Mesothelial cell of epicardium (in vitro differentiated cells): ENCODE measurements around the gene CD36. TPM values are rescaled to one million over a fixed set of nuclear protein-coding genes. Genes with fewer than 3 reads are reported as not detected.

Experiments used
- DNase-seq, 2 experiments: peaks; one replicate each; pipeline ENCODE4 v3.0.0; 2021; ENCODE audit warnings: low spot score in 2 of 2; ENCODE audit not compliant: unreplicated experiment in 2 of 2
- H3K27ac Mint-ChIP-seq: 2 replicates; pipeline ENCODE4 v1.8.0; 2021; ENCODE audit warnings: mixed read lengths
- H3K27me3 Mint-ChIP-seq: 2 replicates; pipeline ENCODE4 v1.8.0; 2021; ENCODE audit warnings: low read depth, mixed read lengths
- H3K36me3 Mint-ChIP-seq: 2 replicates; pipeline ENCODE4 v1.8.0; 2021; ENCODE audit warnings: mixed read lengths
- H3K4me1 Mint-ChIP-seq: 2 replicates; pipeline ENCODE4 v1.8.0; 2021; ENCODE audit warnings: mixed read lengths
- H3K4me3 Mint-ChIP-seq: 2 replicates; pipeline ENCODE4 v1.8.0; 2021; ENCODE audit warnings: mild to moderate bottlenecking, moderate library complexity, mixed read lengths
- H3K9me3 Mint-ChIP-seq: 2 replicates; pipeline ENCODE4 v1.8.0; 2021; ENCODE audit warnings: mixed read lengths
- total RNA-seq: library from RNA; stranded (reverse); gene quantifications from 3 replicates; pipeline ENCODE4 v1.2.1, GENCODE V29; 2021
- TF ChIP-seq, protein P1 (sequence below): fragments of 200-600 bp; sonication (generic); IDR thresholded peaks from one replicate; pipeline ENCODE4 v1.5.0; 2021; ENCODE audit warnings: antibody characterized with exemption; ENCODE audit not compliant: unreplicated experiment

CD36 gene
- total RNA-seq, 1 donor from 2014 or later: 0.34 TPM

DNA sequence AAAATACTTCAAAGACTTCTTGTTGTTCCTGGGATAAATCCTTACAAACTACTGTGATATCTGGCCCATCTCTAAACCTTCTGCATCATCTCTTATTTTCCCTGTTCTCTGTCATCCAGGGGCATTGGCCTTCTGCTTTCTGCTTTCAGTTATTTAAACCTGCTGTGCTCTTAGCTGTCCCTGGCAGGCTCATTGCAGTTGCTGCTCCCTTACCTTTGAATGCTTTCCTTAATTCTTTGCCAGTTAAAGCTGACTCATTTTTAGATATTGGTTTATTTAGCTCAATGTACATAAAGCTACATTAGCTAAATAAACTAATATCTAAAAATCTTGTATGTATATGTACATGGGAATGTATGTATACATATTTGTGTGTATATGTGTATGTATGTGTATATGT is 40.6 kb upstream of the CD36 start:
- Mint-ChIP-seq H3K4me3 (no peak overlapping the region), H3K9me3 (no peaks in the 10 kb centered on the region)

DNA sequence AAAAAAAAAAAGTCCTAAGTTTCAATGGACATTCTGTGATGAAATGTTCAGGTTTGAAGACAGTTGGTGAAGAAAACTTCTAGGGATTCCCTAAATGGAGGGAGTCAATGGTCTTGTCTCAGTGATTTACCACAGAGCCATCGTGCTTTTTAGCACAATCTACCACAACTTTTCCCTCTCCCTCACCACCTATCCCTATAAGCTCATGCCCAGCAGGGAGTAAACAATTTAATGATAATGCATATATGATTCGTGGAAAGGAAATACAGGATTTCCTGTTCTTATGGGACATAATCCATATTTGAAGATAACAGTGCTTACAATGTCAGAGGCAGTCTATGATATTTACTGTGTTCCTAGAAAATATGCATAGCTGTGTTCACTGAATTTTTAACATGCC is 38.4 kb upstream of the CD36 start:
- TF ChIP-seq, protein P1, sequence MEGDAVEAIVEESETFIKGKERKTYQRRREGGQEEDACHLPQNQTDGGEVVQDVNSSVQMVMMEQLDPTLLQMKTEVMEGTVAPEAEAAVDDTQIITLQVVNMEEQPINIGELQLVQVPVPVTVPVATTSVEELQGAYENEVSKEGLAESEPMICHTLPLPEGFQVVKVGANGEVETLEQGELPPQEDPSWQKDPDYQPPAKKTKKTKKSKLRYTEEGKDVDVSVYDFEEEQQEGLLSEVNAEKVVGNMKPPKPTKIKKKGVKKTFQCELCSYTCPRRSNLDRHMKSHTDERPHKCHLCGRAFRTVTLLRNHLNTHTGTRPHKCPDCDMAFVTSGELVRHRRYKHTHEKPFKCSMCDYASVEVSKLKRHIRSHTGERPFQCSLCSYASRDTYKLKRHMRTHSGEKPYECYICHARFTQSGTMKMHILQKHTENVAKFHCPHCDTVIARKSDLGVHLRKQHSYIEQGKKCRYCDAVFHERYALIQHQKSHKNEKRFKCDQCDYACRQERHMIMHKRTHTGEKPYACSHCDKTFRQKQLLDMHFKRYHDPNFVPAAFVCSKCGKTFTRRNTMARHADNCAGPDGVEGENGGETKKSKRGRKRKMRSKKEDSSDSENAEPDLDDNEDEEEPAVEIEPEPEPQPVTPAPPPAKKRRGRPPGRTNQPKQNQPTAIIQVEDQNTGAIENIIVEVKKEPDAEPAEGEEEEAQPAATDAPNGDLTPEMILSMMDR: no peak
- Mint-ChIP-seq H3K4me3 (no peak overlapping the region), H3K27ac (no peak overlapping the region), H3K9me3 (no peaks in the 10 kb centered on the region), H3K36me3 (no peaks in the 10 kb centered on the region), H3K4me1 (peaks cover 33% of the 10 kb centered on the region), H3K27me3 (no peaks in the 10 kb centered on the region)
- no peak for DNase-seq

More for the DNA sequence above, 40.6 kb upstream of the CD36 start:
- H3K4me1 Mint-ChIP-seq: peaks cover 36% of the 10 kb centered on the region
- TF ChIP-seq, protein P1: no peak
- H3K36me3 Mint-ChIP-seq: no peaks in the 10 kb centered on the region
- H3K27me3 Mint-ChIP-seq: no peaks in the 10 kb centered on the region
- H3K27ac Mint-ChIP-seq: no peak overlapping the region
- no peak for DNase-seq

DNA sequence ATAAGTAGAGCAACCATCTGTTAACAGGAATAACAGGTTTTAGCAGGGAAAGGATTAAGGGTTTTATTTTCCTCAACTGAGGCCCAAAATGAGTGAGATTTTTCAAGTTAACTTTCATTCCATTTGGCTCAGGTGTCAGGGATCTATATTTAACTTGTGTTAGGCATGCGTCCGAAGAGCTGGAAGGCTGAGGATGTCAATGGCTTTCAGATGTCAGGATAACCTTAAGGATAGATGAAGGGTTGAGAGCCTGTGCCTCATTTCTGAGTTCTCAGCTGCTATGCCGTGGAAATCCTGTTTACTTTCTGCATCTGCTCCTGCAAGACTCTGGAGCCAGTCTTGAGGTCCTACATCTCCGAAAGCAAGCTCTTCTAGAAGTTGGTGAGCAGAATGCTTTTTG is 36.4 kb upstream of the CD36 start:
- no peak for DNase-seq
- H3K36me3 Mint-ChIP-seq: no peaks in the 10 kb centered on the region
- peaks cover 33% of the 10 kb centered on the region for H3K4me1 Mint-ChIP-seq
- no peak overlapping the region for H3K27ac Mint-ChIP-seq
- TF ChIP-seq, protein P1: no peak
- no peaks in the 10 kb centered on the region for H3K9me3 Mint-ChIP-seq
- H3K4me3 Mint-ChIP-seq: no peak overlapping the region
- no peaks in the 10 kb centered on the region for H3K27me3 Mint-ChIP-seq

DNA sequence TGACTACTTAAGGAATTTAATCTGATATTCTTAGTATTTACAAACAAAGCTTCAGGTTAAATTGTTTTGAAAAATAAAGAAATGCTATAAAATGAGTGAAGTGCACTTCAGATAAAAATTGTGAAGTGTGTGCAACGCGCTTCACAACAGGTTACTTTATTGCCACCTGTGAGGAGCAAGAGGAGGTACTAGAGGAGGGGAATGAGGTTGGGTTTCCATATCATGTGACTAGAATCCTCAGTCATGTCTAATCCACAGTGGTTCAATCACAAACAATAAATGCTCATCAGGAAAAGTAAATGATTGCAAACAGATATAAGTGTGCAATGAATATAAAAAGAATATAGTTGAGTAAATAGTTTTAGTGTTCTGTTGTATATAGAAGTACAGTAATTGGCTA is 34.5 kb upstream of the CD36 start:
- Mint-ChIP-seq H3K4me3 (no peak overlapping the region), H3K9me3 (no peaks in the 10 kb centered on the region), H3K4me1 (peaks cover 26% of the 10 kb centered on the region), H3K36me3 (no peaks in the 10 kb centered on the region), H3K27ac (no peak overlapping the region), H3K27me3 (no peaks in the 10 kb centered on the region)
- TF ChIP-seq, protein P1: no peak
- no peak for DNase-seq

DNA sequence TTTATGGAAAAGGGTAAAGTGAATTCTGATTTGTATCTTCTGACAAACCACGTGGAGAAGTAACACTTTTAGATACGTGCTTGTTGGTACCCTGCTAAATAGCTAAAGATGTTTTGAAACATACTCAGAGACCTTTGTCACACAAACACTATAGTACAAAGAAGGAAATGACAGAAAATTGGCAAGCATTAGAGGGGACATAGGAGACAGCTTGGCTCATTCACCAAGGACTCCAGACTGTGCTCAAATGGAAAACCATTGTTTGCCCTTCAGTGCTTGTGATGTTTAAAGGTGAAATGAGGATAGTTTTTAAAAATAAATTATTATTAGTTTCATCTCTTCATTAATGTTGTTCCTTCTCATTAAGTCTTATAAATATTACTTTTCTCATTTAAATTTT is 34.0 kb upstream of the CD36 start:
- DNase-seq: no peak
- Mint-ChIP-seq H3K27ac (no peak overlapping the region), H3K27me3 (no peaks in the 10 kb centered on the region), H3K36me3 (no peaks in the 10 kb centered on the region), H3K9me3 (no peaks in the 10 kb centered on the region), H3K4me1 (peaks cover 23% of the 10 kb centered on the region), H3K4me3 (no peak overlapping the region)
- TF ChIP-seq, protein P1: no peak

DNA sequence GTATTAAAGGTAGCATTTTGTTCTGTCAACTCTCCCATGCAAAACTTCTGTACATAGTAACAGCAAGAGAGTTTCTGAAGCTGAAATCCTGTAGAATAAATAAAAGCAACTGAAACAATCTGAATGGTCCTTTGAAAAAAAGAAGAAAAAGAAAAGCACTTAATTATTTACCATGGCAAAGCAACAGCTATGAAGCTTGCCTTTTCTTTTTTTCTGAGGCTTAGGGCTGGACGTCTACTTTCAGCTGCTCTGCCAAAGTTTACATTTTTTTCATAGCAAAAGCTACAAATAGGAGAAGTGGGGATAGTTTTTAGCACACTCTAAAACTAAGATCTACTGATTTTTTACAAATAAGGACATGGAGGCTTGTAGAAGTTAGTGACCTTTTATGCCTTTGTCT is 31.3 kb upstream of the CD36 start:
- no peak overlapping the region for H3K27ac Mint-ChIP-seq
- H3K4me1 Mint-ChIP-seq: peaks cover 5% of the 10 kb centered on the region
- TF ChIP-seq, protein P1: no peak
- DNase-seq: no peak
- no peaks in the 10 kb centered on the region for H3K36me3 Mint-ChIP-seq
- H3K9me3 Mint-ChIP-seq: no peaks in the 10 kb centered on the region
- H3K27me3 Mint-ChIP-seq: no peaks in the 10 kb centered on the region
- no peak overlapping the region for H3K4me3 Mint-ChIP-seq
